SW480 (cell line): ENCODE measurements around the gene VGLL4.

Experiments
- DNase-seq: peaks from one replicate; pipeline ENCODE4 v3.0.0-alpha.2; 2016; ENCODE audit warnings: low spot score

VGLL4 gene

GRCh38 chr3:11653298-11654055, 9.8 kb upstream of the VGLL4 start:
- DNase-seq = no peak

GRCh38 chr3:11651900-11652299, 8.2 kb upstream of the VGLL4 start:
- DNase-seq = peak; percentile 33

- no peak for DNase-seq
Observed at GRCh38 chr3:11651477-11651876, 7.8 kb upstream of the VGLL4 start.

- no peak for DNase-seq
Observed at GRCh38 chr3:11650391-11650790, 6.7 kb upstream of the VGLL4 start.

GRCh38 chr3:11648735-11649134, 5.0 kb upstream of the VGLL4 start:
- DNase-seq = no peak

GRCh38 chr3:11643201-11643603, 513 bp downstream of the VGLL4 start:
- DNase-seq = peak; percentile 63

- peak; percentile 74 for DNase-seq
Observed at GRCh38 chr3:11642431-11643191, 1.1 kb downstream of the VGLL4 start.

GRCh38 chr3:11641683-11642430, 1.9 kb downstream of the VGLL4 start:
- DNase-seq = peak; percentile 51

- no peak for DNase-seq
Observed at GRCh38 chr3:11641316-11641682, 2.4 kb downstream of the VGLL4 start.

GRCh38 chr3:11640009-11640673, 3.6 kb downstream of the VGLL4 start:
- DNase-seq = no peak

- DNase-seq = no peak
Observed at GRCh38 chr3:11638495-11639358, 5.0 kb downstream of the VGLL4 start.

GRCh38 chr3:11637901-11638458, 5.7 kb downstream of the VGLL4 start:
- DNase-seq = no peak

- no peak for DNase-seq
Observed at GRCh38 chr3:11636394-11636770, 7.3 kb downstream of the VGLL4 start.

GRCh38 chr3:11635680-11636393, 7.9 kb downstream of the VGLL4 start:
- DNase-seq = no peak

- no peak for DNase-seq
Observed at GRCh38 chr3:11634974-11635612, 8.6 kb downstream of the VGLL4 start.

GRCh38 chr3:11634081-11634635, 9.6 kb downstream of the VGLL4 start:
- no peak for DNase-seq

- DNase-seq = no peak
Observed at GRCh38 chr3:11632966-11633365, 10.7 kb downstream of the VGLL4 start.

GRCh38 chr3:11632564-11632963, 11.2 kb downstream of the VGLL4 start:
- no peak for DNase-seq

GRCh38 chr3:11631820-11632219, 11.9 kb downstream of the VGLL4 start:
- no peak for DNase-seq

- no peak for DNase-seq
Observed at GRCh38 chr3:11629716-11630115, 14.0 kb downstream of the VGLL4 start.
